ENCODE data around the gene NEGR1. TPM values are rescaled to one million over a fixed set of nuclear protein-coding genes. Genes with fewer than 3 reads are reported as not detected.

The NEGR1 gene
- total and polyA plus RNA-seq, 9 of the 15 experiments (the other 6 are each of a cell fraction or from before 2014, with no cell fraction given): not detected

DNA sequence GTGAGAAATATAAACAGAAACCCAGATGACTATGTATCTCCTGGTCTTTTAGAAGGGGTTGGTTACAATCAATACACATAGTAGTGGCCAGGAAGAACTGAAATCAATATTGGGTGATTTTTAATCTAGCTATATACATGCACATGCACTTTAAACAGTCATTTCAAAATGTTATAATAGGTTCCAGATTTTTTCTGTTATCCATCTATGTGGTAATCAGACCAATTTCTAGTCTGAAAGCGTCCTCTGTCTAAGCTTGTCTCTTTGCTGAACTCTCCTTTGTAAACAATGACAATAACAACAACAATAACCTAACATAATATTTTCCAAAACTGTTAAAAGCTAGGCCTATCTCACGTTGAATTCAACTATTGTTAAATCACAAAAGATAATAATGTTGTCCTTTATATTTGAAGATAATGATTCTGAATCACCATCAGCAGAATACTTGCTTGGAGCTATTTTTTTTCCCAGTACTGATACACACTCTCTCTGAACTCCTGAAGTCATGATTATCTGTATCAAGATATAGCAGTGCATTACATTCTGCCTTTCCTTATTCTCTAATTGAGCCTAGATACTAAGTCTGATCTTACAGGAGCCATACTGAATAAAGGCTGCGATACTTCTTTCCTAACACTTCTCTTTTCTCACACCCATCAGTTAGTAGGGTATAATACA is 704.7 kb downstream of the NEGR1 start:
- intact Hi-C loops (cut with micrococcal nuclease) (no loop called here), in situ Hi-C loops (cut with MboI) (no loop called here)
- H3K4me2 ChIP-seq (ENCODE audit: insufficient read depth, low read length): no peak overlapping the region
- no peak for FAIRE-seq
- CTCF ChIA-PET (ENCODE audit: low intra/inter-chr PET ratio): no interaction called here
- no peak overlapping the region for H3K9ac ChIP-seq (ENCODE audit: insufficient read depth in 1 of 2, low read depth in 2 of 2, low read length in 2 of 2)
- H4K20me1 ChIP-seq (replicated peaks; ENCODE audit: control insufficient read depth, insufficient read depth, low read length): no peaks in the 10 kb centered on the region
- no peaks in the 10 kb centered on the region for H3K79me2 ChIP-seq (ENCODE audit: control insufficient read depth, insufficient read depth, low read length)
- H3K36me3 ChIP-seq (ENCODE audit: control insufficient read depth, insufficient read depth, low read length): no peaks in the 10 kb centered on the region
- no peak overlapping the region for H3K27ac ChIP-seq (ENCODE audit: extremely low read depth, low read depth, low read length)
- ATAC-seq: no peak
- no TSS peak for BruUV-seq (replicated peaks)
- DNase-seq (ENCODE audit: extremely low read depth in 1 of 4, low spot score in 3 of 4): no peak
- H3K4me3 ChIP-seq: no peak overlapping the region
- H2AFZ ChIP-seq (ENCODE audit: low read depth, low read length): no peak overlapping the region
- no peaks in the 10 kb centered on the region for H3K27me3 ChIP-seq (ENCODE audit: control insufficient read depth in 2 of 2, insufficient read depth in 2 of 2, low read length in 2 of 2)
- TF ChIP-seq MEIS2 (IDR thresholded peaks at IDR 0.05; ENCODE audit: partially characterized antibody) (no peak), ELF2 (CRISPR knock-in tag; IDR thresholded peaks at IDR 0.05) (no peak), SNIP1 (IDR thresholded peaks at IDR 0.05; ENCODE audit: low read depth) (no peak), SAFB (IDR thresholded peaks at IDR 0.05; ENCODE audit: borderline replicate concordance, low read depth, low read length) (no peak), ZNF165 (CRISPR knock-in tag; IDR thresholded peaks at IDR 0.05; ENCODE audit: borderline replicate concordance) (no peak), ZNF140 (CRISPR knock-in tag; IDR thresholded peaks at IDR 0.05) (no peak)
- TF ChIP-seq, protein P1, sequence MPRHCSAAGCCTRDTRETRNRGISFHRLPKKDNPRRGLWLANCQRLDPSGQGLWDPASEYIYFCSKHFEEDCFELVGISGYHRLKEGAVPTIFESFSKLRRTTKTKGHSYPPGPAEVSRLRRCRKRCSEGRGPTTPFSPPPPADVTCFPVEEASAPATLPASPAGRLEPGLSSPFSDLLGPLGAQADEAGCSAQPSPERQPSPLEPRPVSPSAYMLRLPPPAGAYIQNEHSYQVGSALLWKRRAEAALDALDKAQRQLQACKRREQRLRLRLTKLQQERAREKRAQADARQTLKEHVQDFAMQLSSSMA (CRISPR knock-in tag; IDR thresholded peaks at IDR 0.05): no peak
- TF ChIP-seq, protein P2, sequence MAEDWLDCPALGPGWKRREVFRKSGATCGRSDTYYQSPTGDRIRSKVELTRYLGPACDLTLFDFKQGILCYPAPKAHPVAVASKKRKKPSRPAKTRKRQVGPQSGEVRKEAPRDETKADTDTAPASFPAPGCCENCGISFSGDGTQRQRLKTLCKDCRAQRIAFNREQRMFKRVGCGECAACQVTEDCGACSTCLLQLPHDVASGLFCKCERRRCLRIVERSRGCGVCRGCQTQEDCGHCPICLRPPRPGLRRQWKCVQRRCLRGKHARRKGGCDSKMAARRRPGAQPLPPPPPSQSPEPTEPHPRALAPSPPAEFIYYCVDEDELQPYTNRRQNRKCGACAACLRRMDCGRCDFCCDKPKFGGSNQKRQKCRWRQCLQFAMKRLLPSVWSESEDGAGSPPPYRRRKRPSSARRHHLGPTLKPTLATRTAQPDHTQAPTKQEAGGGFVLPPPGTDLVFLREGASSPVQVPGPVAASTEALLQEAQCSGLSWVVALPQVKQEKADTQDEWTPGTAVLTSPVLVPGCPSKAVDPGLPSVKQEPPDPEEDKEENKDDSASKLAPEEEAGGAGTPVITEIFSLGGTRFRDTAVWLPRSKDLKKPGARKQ (CRISPR knock-in tag; IDR thresholded peaks at IDR 0.05): no peak
- WGBS (ENCODE audit: insufficient coverage, low coverage, missing lambda C conversion rate): 5% methylated on average over 3 of the region's 3 CpGs
- H3K9me1 ChIP-seq (ENCODE audit: control insufficient read depth, insufficient read depth, low read length): no peaks in the 10 kb centered on the region
- POLR2A ChIA-PET: no interaction called here
- no peaks in the 10 kb centered on the region for H3K9me3 ChIP-seq (replicated peaks; ENCODE audit: control insufficient read depth, insufficient read depth, low read depth, low read length)
- no peaks in the 10 kb centered on the region for H3K4me1 ChIP-seq (replicated peaks in 1 of 2; ENCODE audit: control insufficient read depth in 2 of 2, insufficient read depth in 2 of 2, low read length in 2 of 2)
